ENCODE measurements around the gene CYB5A.

The CYB5A gene

GRCh38 chr18:74281980-74282754 is 9.6 kb downstream of the CYB5A start:
- no peak overlapping the region for H3K4me3 ChIP-seq (ENCODE audit: low read depth, low read length)
- POLR2A ChIA-PET, result no interaction called here
- H3K27ac ChIP-seq (ENCODE audit: extremely low read depth, low read depth, low read length), result no peak overlapping the region
- CTCF ChIA-PET, result interaction anchor here (0.8 kb wide), 1 partner anchor 14 kb away, joined by 3 read pairs; no protein-coding TSS in a partner anchor
- no peaks in the 10 kb centered on the region for H3K9me3 ChIP-seq (ENCODE audit: control insufficient read depth, insufficient read depth, low read depth, low read length)
- no peaks in the 10 kb centered on the region for H3K4me1 ChIP-seq (ENCODE audit: control insufficient read depth, insufficient read depth, low read length)
- no peak for TF ChIP-seq KLF8 (tag by site-specific recombination; IDR thresholded peaks at IDR 0.05)
- TF ChIP-seq ZNF133 (tag by site-specific recombination; IDR thresholded peaks at IDR 0.05), result no peak
- TF ChIP-seq ZIC2 (tag by site-specific recombination; IDR thresholded peaks at IDR 0.05), result peak; percentile 36; the same call in 1 of the 2 replicates
- no peak for TF ChIP-seq TRIM28 (IDR thresholded peaks at IDR 0.05; ENCODE audit: borderline replicate concordance, low read length)
- TF ChIP-seq ZFP69B (tag by site-specific recombination; IDR thresholded peaks at IDR 0.05), result no peak
- no peaks in the 10 kb centered on the region for H3K36me3 ChIP-seq (ENCODE audit: control insufficient read depth in 2 of 2, insufficient read depth in 1 of 2, low read length in 2 of 2)

- ChIA-PET POLR2A (no interaction called here), CTCF (no interaction called here)
- H3K36me3 ChIP-seq (ENCODE audit: control insufficient read depth in 2 of 2, insufficient read depth in 1 of 2, low read length in 2 of 2), result no peaks in the 10 kb centered on the region
- H3K4me3 ChIP-seq (ENCODE audit: low read depth, low read length), result no peak overlapping the region
- H3K27ac ChIP-seq (ENCODE audit: extremely low read depth, low read depth, low read length), result no peak overlapping the region
- no peaks in the 10 kb centered on the region for H3K9me3 ChIP-seq (ENCODE audit: control insufficient read depth, insufficient read depth, low read depth, low read length)
- 0 out of 2 replicates have a peak, but pooled peaks cover 2% of the 10 kb centered on the region for H3K4me1 ChIP-seq (ENCODE audit: control insufficient read depth, insufficient read depth, low read length)
- TF ChIP-seq ZNF596 (tag by site-specific recombination; IDR thresholded peaks at IDR 0.05) (no peak), ZSCAN4 (tag by site-specific recombination; IDR thresholded peaks at IDR 0.05) (peak; percentile 59), ZNF704 (tag by site-specific recombination; IDR thresholded peaks at IDR 0.05) (no peak), ZNF701 (tag by site-specific recombination; IDR thresholded peaks at IDR 0.05) (no peak), ZNF221 (tag by site-specific recombination; IDR thresholded peaks at IDR 0.05; ENCODE audit: borderline replicate concordance) (no peak), ELK4 (IDR thresholded peaks at IDR 0.05; ENCODE audit: borderline replicate concordance, low read depth, low read length) (no peak), ZNF211 (tag by site-specific recombination; IDR thresholded peaks at IDR 0.05; ENCODE audit: low read depth) (no peak), REST (tag by site-specific recombination; IDR thresholded peaks at IDR 0.05) (no peak), ZNF16 (tag by site-specific recombination; IDR thresholded peaks at IDR 0.05; ENCODE audit: low read depth) (no peak), ZNF544 (tag by site-specific recombination; IDR thresholded peaks at IDR 0.05) (no peak), ZNF549 (tag by site-specific recombination; IDR thresholded peaks at IDR 0.05) (no peak), ZFHX2 (tag by site-specific recombination; conservative IDR thresholded peaks at IDR 0.05) (no peak), KLF16 (tag by site-specific recombination; IDR thresholded peaks at IDR 0.05) (no peak), ZNF785 (tag by site-specific recombination; IDR thresholded peaks at IDR 0.05) (no peak), ZBTB49 (tag by site-specific recombination; IDR thresholded peaks at IDR 0.05; ENCODE audit: low read depth) (no peak), ZNF561 (tag by site-specific recombination; IDR thresholded peaks at IDR 0.05; ENCODE audit: borderline replicate concordance) (no peak)
Measured at GRCh38 chr18:74281011-74281979, 10.5 kb downstream of the CYB5A start.

Measured in HEK293 (cell line).